ENCODE data around the gene GALNT1.
"Not testable (repeated sequence)": the region's sequence is repeated elsewhere in the genome, so short reads cannot be mapped to it uniquely, and the experiment has no call there.

Gene GALNT1

DNA sequence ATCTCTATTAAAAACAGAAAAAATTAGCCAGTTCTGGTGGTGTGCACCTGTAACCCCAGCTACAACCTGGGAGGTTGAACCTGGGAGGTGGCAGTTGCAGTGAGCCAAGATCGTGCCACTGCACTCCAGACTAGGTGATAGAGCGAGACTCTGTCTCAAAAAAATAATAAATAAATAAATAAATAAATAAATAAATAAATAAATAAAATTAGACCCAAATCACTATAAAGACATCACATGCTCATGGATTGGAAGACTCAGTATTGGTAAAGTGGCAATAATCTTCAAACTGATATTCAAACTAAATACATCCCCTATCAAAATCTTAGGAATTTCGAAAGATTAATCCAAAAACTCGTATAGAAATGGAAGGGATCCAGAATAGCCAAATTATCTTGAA, 15.5 kb upstream of the GALNT1 start:
- Histone ChIP-seq H3K4me2 (no peak overlapping the region), H3K9me3 (no peaks in the 10 kb centered on the region), H3K27ac (no peak overlapping the region), H3K36me3 (no peaks in the 10 kb centered on the region), H3K27me3 (no peaks in the 10 kb centered on the region), H4K20me1 (no peaks in the 10 kb centered on the region), H3K9ac (no peak overlapping the region), H3K4me1 (no peaks in the 10 kb centered on the region), H3K4me3 (no peak overlapping the region)
- no peak for TF ChIP-seq Cebpa-rat (IDR thresholded peaks at IDR 0.05)

DNA sequence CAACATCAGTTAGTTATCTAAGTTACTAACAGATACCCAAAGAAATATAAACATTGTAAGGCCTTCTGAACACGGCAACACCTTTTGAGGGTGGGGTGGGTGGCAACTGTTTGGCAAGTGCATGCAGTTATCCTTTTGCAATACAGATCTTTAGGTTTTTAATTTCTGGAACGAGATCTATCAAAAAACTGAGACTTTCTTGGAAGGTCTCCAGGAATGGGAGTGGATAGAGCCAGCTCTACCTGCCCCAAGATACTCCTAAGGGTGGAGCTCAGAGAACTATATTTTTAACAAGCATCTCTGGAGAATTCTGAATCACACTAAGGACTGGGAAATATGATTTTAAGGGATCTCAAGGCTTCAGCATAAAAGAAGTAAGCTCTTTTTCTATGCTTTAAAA, 11.4 kb upstream of the GALNT1 start:
- Histone ChIP-seq H3K4me2 (no peak overlapping the region), H3K27ac (no peak overlapping the region), H3K36me3 (no peaks in the 10 kb centered on the region), H4K20me1 (no peaks in the 10 kb centered on the region), H3K9me3 (no peaks in the 10 kb centered on the region; the same call in 1 of the 2 replicates), H3K4me1 (no peaks in the 10 kb centered on the region), H3K27me3 (no peaks in the 10 kb centered on the region), H3K9ac (no peak overlapping the region), H3K4me3 (no peak overlapping the region)
- TF ChIP-seq Cebpa-rat (IDR thresholded peaks at IDR 0.05): no peak

DNA sequence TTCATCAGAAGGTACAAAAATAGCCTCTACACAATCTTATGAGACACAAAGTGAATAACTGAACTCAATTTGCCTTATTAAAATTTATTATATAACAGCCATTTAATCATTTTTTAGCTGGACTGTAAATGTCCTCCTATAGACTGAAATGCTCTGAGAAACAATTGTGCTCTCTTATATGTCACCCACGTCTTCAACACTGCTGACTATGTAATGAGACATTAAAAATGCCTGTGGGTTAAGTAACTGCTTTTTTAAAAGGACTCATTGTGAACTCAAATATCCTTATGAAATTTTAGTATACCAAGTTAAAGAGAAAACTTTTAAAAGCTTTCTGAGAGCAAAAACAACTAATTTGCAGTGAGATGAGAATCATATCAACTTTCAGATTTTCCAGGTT, 10.4 kb upstream of the GALNT1 start:
- Histone ChIP-seq H3K27ac (no peak overlapping the region), H3K27me3 (no peaks in the 10 kb centered on the region), H3K36me3 (no peaks in the 10 kb centered on the region), H3K4me2 (no peak overlapping the region), H3K9me3 (peaks cover 9% of the 10 kb centered on the region), H3K9ac (no peak overlapping the region), H3K4me3 (no peak overlapping the region), H3K4me1 (no peaks in the 10 kb centered on the region), H4K20me1 (no peaks in the 10 kb centered on the region)
- no peak for TF ChIP-seq Cebpa-rat (IDR thresholded peaks at IDR 0.05)

DNA sequence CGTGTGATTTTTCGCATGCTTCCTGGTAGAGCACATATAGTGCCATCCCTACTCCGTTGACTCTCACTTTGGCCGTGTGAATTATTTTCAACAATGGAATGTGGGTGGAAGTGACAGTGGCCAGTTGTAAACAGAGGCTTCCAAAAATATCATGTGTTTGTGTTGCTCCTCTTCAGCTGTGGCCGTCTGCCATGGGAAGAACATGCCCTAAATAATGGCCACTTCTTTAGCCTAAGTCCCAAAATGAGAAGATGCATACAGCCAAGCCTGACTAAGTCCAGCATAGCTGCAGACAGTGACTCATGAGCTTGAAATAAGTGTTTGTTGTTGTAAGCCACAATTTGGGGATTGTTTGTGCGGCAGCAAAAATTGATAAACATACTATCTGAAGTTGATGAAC, 8.9 kb upstream of the GALNT1 start:
- Histone ChIP-seq H3K4me3 (no peak overlapping the region), H3K4me2 (no peak overlapping the region), H3K4me1 (no peaks in the 10 kb centered on the region), H3K9me3 (peaks cover 22% of the 10 kb centered on the region), H4K20me1 (no peaks in the 10 kb centered on the region), H3K9ac (no peak overlapping the region), H3K36me3 (no peaks in the 10 kb centered on the region), H3K27me3 (no peaks in the 10 kb centered on the region), H3K27ac (no peak overlapping the region)
- TF ChIP-seq Cebpa-rat (IDR thresholded peaks at IDR 0.05): no peak

DNA sequence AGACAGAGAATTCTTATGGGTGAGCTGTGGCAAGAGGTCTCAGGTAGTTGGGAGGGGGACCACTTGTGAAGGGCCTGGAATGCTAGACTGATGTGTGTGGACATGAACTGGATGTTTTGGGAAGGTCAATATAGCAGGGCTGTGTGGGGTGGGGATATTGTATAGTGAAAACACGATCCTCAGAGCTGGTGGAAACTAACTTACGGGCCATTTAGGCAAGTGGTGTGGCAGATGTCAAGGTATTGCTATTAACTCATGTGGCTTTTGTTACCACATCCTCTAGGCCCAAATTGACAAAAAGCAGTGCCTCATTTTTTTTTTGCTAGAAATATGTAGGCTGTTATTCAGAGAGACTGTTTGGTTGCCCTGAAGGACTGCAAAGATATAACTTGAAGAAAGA, 8.0 kb upstream of the GALNT1 start:
- Histone ChIP-seq H3K4me2 (no peak overlapping the region), H3K4me1 (no peaks in the 10 kb centered on the region), H3K9me3 (peaks cover 24% of the 10 kb centered on the region), H3K9ac (no peak overlapping the region), H4K20me1 (no peaks in the 10 kb centered on the region), H3K4me3 (no peak overlapping the region), H3K27ac (no peak overlapping the region), H3K27me3 (no peaks in the 10 kb centered on the region), H3K36me3 (no peaks in the 10 kb centered on the region)
- TF ChIP-seq Cebpa-rat (IDR thresholded peaks at IDR 0.05): no peak

DNA sequence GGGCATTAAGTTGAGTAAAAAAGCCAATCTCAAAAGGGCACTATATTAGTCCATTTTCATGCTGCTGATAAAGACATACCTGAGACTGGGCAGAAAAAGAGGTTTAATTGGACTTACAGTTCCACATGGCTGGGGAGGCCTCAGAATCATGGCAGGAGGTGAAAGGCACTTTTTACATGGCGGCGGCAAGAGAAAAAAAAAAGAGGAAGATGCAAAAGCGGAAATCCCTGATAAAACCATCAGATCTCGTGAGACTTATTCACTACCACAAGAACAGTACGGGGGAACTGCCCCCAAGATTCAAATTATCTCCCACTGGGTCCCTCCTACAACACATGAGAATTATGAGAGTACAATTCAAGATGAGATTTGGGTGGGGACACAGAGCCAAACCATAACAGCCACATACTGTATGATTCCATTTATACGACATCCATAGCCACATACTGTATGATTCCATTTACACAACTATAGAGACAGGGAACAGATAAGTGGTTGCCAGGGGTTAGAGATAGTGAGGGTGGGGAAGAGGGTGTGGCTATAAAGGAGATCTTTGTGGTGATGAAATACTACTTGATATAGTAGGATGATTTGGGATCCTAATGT, 5.2 kb upstream of the GALNT1 start:
- H3K4me3 ChIP-seq, H3K9ac ChIP-seq, H3K27me3 ChIP-seq, H3K4me1 ChIP-seq, H4K20me1 ChIP-seq, H3K36me3 ChIP-seq, H3K27ac ChIP-seq, H3K4me2 ChIP-seq: not testable (repeated sequence)
- H3K9me3 ChIP-seq: peaks cover 24% of the 10 kb centered on the region

DNA sequence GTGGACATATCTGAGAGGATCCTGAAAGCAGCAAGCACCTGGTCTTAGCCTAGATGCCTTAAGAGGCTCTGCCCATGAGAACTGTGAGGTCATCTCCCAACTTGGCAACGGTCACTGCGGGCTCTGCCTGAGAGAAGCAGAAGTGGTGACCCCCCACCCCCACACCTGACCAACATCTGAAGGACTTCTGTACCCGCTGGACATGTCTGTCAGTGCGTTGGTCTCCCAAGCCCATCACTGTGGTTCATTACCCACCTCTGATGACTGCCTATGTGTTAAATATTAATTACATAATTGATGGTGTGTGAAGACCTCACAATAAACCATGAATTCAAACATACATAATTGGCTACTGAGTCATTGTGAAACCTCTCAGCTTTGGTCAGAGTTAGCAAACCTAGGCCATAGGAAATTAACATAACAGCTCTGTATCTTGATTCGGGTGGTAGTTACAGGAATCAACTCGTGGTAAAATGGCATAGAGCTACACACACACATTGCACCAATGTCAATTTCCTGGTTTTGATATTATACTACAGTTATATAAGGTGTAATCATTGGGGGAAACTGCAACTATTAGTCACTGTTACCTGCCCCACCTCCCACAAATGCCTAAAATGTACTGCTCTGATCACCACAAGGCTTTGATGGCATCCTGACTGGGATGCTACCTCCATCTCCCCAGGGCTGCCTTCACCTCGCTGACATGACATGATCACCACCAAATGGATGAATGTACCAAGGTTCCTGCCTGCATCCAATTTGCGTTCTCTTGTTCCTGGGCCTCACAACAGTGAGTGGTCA, 4.3 kb upstream of the GALNT1 start:
- Histone ChIP-seq H3K9me3 (peaks cover 24% of the 10 kb centered on the region), H3K4me2 (no peak overlapping the region), H3K9ac (no peak overlapping the region), H3K4me3 (no peak overlapping the region), H4K20me1 (peaks cover 3% of the 10 kb centered on the region), H3K27me3 (no peaks in the 10 kb centered on the region), H3K27ac (no peak overlapping the region), H3K36me3 (no peaks in the 10 kb centered on the region), H3K4me1 (peaks cover 11% of the 10 kb centered on the region)
- no peak for TF ChIP-seq Cebpa-rat (IDR thresholded peaks at IDR 0.05)

DNA sequence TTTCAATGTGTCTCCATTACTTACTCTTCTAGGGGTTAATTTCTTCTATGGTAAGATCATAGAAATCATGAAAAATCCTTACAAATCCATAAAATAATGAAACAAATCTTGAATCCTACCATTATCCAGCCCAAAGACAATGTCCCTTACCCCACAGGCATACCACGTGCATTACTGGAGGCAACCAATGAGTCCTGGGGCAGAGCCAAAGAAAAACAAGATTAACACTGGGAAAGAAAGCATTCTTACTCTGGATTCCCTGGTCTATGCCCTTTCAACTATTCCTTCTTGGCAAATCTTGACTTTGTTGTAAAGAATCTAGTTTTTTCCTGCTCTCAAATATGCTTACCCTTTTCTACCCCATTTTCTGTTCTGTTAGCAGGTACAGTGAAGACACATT, 3.1 kb upstream of the GALNT1 start:
- Histone ChIP-seq H3K4me1 (peaks cover 23% of the 10 kb centered on the region), H3K27ac (no peak overlapping the region), H3K9ac (no peak overlapping the region), H4K20me1 (peaks cover 15% of the 10 kb centered on the region), H3K36me3 (no peaks in the 10 kb centered on the region), H3K9me3 (peaks cover 24% of the 10 kb centered on the region), H3K27me3 (no peaks in the 10 kb centered on the region), H3K4me2 (no peak overlapping the region), H3K4me3 (no peak overlapping the region)
- TF ChIP-seq Cebpa-rat (IDR thresholded peaks at IDR 0.05): no peak

DNA sequence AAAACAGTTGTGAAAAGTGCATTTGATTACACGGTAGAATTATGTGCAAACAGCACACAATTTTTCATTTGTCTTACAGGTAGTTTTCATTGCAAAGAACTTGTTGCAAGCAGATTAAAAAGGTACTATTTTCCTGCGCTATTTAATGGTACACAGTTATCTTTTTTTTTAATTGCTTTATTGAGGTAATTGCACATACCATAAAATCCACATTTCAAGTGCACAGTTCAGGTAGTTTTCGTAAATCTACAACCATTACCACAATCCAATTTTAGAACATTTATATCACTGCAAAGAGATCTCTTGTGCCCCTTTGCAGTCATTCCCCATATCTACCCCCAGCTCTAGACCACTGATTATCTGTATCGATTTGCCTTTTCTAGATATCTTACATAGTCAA, 2.6 kb upstream of the GALNT1 start:
- TF ChIP-seq Cebpa-rat (IDR thresholded peaks at IDR 0.05): no peak
- Histone ChIP-seq H4K20me1 (peaks cover 20% of the 10 kb centered on the region), H3K4me1 (peaks cover 25% of the 10 kb centered on the region), H3K9me3 (peaks cover 24% of the 10 kb centered on the region), H3K36me3 (no peaks in the 10 kb centered on the region), H3K4me3 (no peak overlapping the region), H3K4me2 (no peak overlapping the region), H3K27ac (no peak overlapping the region), H3K9ac (no peak overlapping the region), H3K27me3 (no peaks in the 10 kb centered on the region)

DNA sequence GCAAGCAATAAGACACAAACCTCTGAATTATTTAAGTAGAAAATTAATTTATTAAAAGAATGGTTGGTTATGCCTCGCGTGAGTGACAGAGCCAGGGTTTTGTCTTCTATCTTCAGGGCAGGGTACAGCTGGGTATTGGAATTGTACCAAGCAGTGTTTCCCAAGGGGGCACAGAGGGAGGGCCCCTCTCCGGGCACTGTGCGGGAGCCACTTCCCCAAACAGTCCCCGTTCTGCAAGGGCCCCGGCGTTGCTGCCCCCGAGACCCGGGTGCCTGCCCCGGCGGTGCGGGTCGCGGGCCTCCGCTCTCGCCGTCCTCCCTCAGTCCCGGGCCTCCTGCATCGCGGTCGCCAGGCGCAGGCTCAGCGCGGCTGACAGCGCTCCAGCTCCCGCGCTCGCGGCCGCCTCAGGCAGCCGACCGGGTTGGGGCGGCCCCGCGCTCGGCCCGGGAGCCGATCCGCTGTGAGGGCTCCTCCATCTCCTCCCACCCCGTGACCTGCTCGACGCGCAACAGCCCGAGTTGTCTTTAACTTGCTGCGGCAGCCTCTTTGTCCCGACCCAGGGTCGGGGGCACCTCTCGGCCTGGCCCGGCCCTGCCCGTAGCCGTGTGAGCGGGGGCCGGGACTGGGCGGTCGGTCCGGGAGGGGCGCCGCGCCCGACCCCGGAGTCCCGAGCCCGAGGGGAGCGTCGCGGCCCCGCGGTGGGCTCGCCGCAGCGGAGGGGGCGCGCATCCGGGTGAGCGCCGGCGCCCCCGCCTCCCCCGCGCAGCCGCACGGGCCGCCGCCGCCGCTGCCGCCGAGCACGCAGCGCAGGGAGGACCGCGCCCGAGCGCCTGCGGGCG, 620 bp upstream of the GALNT1 start:
- no peaks in the 10 kb centered on the region for H3K27me3 ChIP-seq
- peaks cover 40% of the 10 kb centered on the region for H4K20me1 ChIP-seq
- peaks cover 25% of the 10 kb centered on the region for H3K4me1 ChIP-seq
- no peak for TF ChIP-seq Cebpa-rat (IDR thresholded peaks at IDR 0.05)
- H3K36me3 ChIP-seq: peaks cover 12% of the 10 kb centered on the region
- H3K4me3 ChIP-seq: peak overlapping the region; percentile 82
- peak overlapping the region; percentile 98 for H3K9ac ChIP-seq
- H3K4me2 ChIP-seq: peak overlapping the region; percentile 76
- H3K9me3 ChIP-seq: peaks cover 37% of the 10 kb centered on the region
- H3K27ac ChIP-seq: peak overlapping the region; percentile 98

Data from BLaER1 (cell line).